GM12891 (cell line): ENCODE results near the gene SYNE1.

Experiments used
- DNase-seq: peaks from one replicate; pipeline ENCODE4 v3.0.0; 2011; ENCODE audit warnings: low spot score; ENCODE audit not compliant: insufficient read length
- FAIRE-seq: peaks from 2 replicates; lab custom pipeline; 2011; peaks lifted over from hg19 to GRCh38; lab: Jason Lieb, UNC
- PAX5 ChIP-seq: IDR thresholded peaks from 2 replicates; pipeline ENCODE4 v1.6.1; 2011; ENCODE audit warnings: low read length, moderate library complexity, mild to moderate bottlenecking; ENCODE audit not compliant: insufficient read depth, severe bottlenecking
- POLR2A ChIP-seq: IDR thresholded peaks from 2 replicates; pipeline ENCODE4 v1.6.1; 2011; ENCODE audit warnings: low read depth, low read length, control low read depth
- POLR2AphosphoS5 ChIP-seq: IDR thresholded peaks from 2 replicates; pipeline ENCODE4 v1.6.1; 2011; ENCODE audit warnings: low read depth, low read length, control low read depth
- POU2F2 ChIP-seq: IDR thresholded peaks from 2 replicates; pipeline ENCODE4 v1.6.1; 2011; ENCODE audit warnings: low read depth, mild to moderate bottlenecking, control low read depth, low read length, moderate library complexity
- SPI1 ChIP-seq: IDR thresholded peaks from 2 replicates; pipeline ENCODE4 v1.6.1; 2011; ENCODE audit warnings: low read depth, low read length, control low read depth
- TAF1 ChIP-seq: IDR thresholded peaks from 2 replicates; pipeline ENCODE4 v1.6.1; 2011; ENCODE audit warnings: low read depth, low read length, control low read depth

Gene SYNE1

GRCh38 chr6:152484806-152485205, 152.4 kb downstream of the SYNE1 start:
- TF ChIP-seq POU2F2 (no peak), POLR2A (no peak), TAF1 (no peak), POLR2AphosphoS5 (no peak), SPI1 (no peak), PAX5 (no peak)
- FAIRE-seq: no peak
- no peak for DNase-seq

- FAIRE-seq: no peak
Measured at GRCh38 chr6:152482289-152482688, 154.9 kb downstream of the SYNE1 start.

GRCh38 chr6:152478377-152479010, 158.7 kb downstream of the SYNE1 start:
- no peak for FAIRE-seq
- DNase-seq: no peak
- TF ChIP-seq TAF1: no peak
- no peak for TF ChIP-seq POU2F2
- TF ChIP-seq POLR2AphosphoS5: no peak
- TF ChIP-seq SPI1: no peak
- no peak for TF ChIP-seq PAX5
- no peak for TF ChIP-seq POLR2A

More at GRCh38 chr6:152482289-152482688, 154.9 kb downstream of the SYNE1 start:
- no peak for TF ChIP-seq POLR2AphosphoS5
- no peak for TF ChIP-seq SPI1
- TF ChIP-seq TAF1: no peak
- no peak for TF ChIP-seq PAX5
- no peak for TF ChIP-seq POU2F2
- no peak for TF ChIP-seq POLR2A
- no peak for DNase-seq

- no peak for DNase-seq
- no peak for TF ChIP-seq TAF1
- no peak for TF ChIP-seq PAX5
- TF ChIP-seq POLR2A: no peak
- no peak for TF ChIP-seq SPI1
- TF ChIP-seq POLR2AphosphoS5: no peak
- TF ChIP-seq POU2F2: no peak
- no peak for FAIRE-seq
Measured at GRCh38 chr6:152474354-152474753, 162.8 kb downstream of the SYNE1 start.

- no peak for TF ChIP-seq PAX5
- no peak for TF ChIP-seq POLR2AphosphoS5
- no peak for TF ChIP-seq POLR2A
- no peak for TF ChIP-seq SPI1
- TF ChIP-seq POU2F2: no peak
- TF ChIP-seq TAF1: no peak
- FAIRE-seq (no peak), DNase-seq (no peak)
Measured at GRCh38 chr6:152472325-152472724, 164.8 kb downstream of the SYNE1 start.

GRCh38 chr6:152471456-152472265, 165.5 kb downstream of the SYNE1 start:
- DNase-seq (no peak), FAIRE-seq (no peak)
- TF ChIP-seq POU2F2: no peak
- TF ChIP-seq TAF1: no peak
- no peak for TF ChIP-seq POLR2A
- TF ChIP-seq POLR2AphosphoS5: no peak
- TF ChIP-seq SPI1: no peak

- DNase-seq (no peak), FAIRE-seq (no peak)
- no peak for TF ChIP-seq POLR2AphosphoS5
- TF ChIP-seq TAF1: no peak
Measured at GRCh38 chr6:152463164-152463563, 174.0 kb downstream of the SYNE1 start.

GRCh38 chr6:152462716-152463115, 174.4 kb downstream of the SYNE1 start:
- no peak for FAIRE-seq
- no peak for DNase-seq
- no peak for TF ChIP-seq POU2F2
- no peak for TF ChIP-seq PAX5
- TF ChIP-seq POLR2A: no peak
- no peak for TF ChIP-seq SPI1
- TF ChIP-seq TAF1: no peak
- no peak for TF ChIP-seq POLR2AphosphoS5

GRCh38 chr6:152461556-152461955, 175.6 kb downstream of the SYNE1 start:
- FAIRE-seq: no peak
- no peak for DNase-seq
- no peak for TF ChIP-seq TAF1
- TF ChIP-seq SPI1: no peak
- TF ChIP-seq POLR2A: no peak
- TF ChIP-seq POU2F2: no peak
- TF ChIP-seq PAX5: no peak
- no peak for TF ChIP-seq POLR2AphosphoS5
